PC-3 (cell line): ENCODE data around the gene TEKT5. TPM values are rescaled to one million over a fixed set of nuclear protein-coding genes. Genes with fewer than 3 reads are reported as not detected.

ENCODE experiments used
- ATAC-seq: fragments of 200-7000 bp; cut with Tn5 transposase; 2 replicates; pipeline ENCODE4 v1.9.1; 2020; ENCODE audit warnings: mild to moderate bottlenecking, moderate library complexity
- BruUV-seq: library from RNA; stranded (reverse); fragments of 400-500 nt; replicated peaks from 2 replicates; lab custom pipeline; 2021; lab: Mats Ljungman, UMichigan
- CTCF ChIA-PET: fragments of 300-600 bp; sonication (Branson Sonifier 250); formaldehyde crosslinking; loops from one replicate; lab custom pipeline; 2022; ENCODE audit warnings: antibody characterized with exemption; lab: Charles Lee
- POLR2A ChIA-PET: fragments of 300-600 bp; sonication (Branson Sonifier 250); formaldehyde crosslinking; loops from one replicate; lab custom pipeline; 2022; ENCODE audit warnings: antibody characterized with exemption; ENCODE audit not compliant: unreplicated experiment; lab: Charles Lee
- DNase-seq: peaks from one replicate; pipeline ENCODE4 v3.0.0-alpha.2; 2015
- H2AFZ ChIP-seq: fragments of 300-600 bp; sonication (generic); 2 replicates; pipeline ENCODE4 v1.6.0; 2016; ENCODE audit warnings: antibody characterized with exemption, low read length
- H3F3A ChIP-seq: fragments of 300-600 bp; sonication (generic); one replicate; pipeline ENCODE4 v1.6.0; 2017; ENCODE audit warnings: antibody characterized with exemption, low read length, control low read depth, mild to moderate bottlenecking; ENCODE audit not compliant: unreplicated experiment
- H3K27ac ChIP-seq: fragments of 300-600 bp; sonication (generic); 2 replicates; pipeline ENCODE4 v1.5.1; 2016; ENCODE audit warnings: mild to moderate bottlenecking, low read length
- H3K27me3 ChIP-seq: fragments of 300-600 bp; sonication (generic); 2 replicates; pipeline ENCODE4 v1.6.1; 2016; ENCODE audit warnings: low read length, mixed read lengths
- H3K36me3 ChIP-seq: fragments of 300-600 bp; sonication (generic); 2 replicates; pipeline ENCODE4 v1.6.1; 2016; ENCODE audit warnings: low read depth, mixed run types, low read length, mixed read lengths
- H3K4me1 ChIP-seq: fragments of 300-600 bp; sonication (generic); 2 replicates; pipeline ENCODE4 v1.5.1; 2016; ENCODE audit warnings: low read length; ENCODE audit not compliant: insufficient read depth
- H3K4me2 ChIP-seq: fragments of 300-600 bp; sonication (generic); 2 replicates; pipeline ENCODE4 v1.6.0; 2016; ENCODE audit warnings: low read length
- H3K4me3 ChIP-seq: fragments of 300-600 bp; sonication (generic); 2 replicates; pipeline ENCODE4 v1.5.1; 2016; ENCODE audit warnings: mild to moderate bottlenecking, low read length, mixed read lengths
- H3K79me2 ChIP-seq: fragments of 300-600 bp; sonication (generic); 2 replicates; pipeline ENCODE4 v1.6.1; 2017; ENCODE audit warnings: low read length, mixed read lengths
- H3K9ac ChIP-seq: fragments of 300-600 bp; sonication (generic); 2 replicates; pipeline ENCODE4 v1.6.0; 2016; ENCODE audit warnings: mild to moderate bottlenecking, low read length
- H3K9me2 ChIP-seq: fragments of 300-600 bp; sonication (generic); replicated peaks from 2 replicates; pipeline ENCODE4 v1.6.1; 2016; ENCODE audit warnings: mixed run types, low read length, mixed read lengths
- H3K9me3 ChIP-seq: fragments of 300-600 bp; sonication (generic); 2 replicates; pipeline ENCODE4 v1.6.1; 2016; ENCODE audit warnings: low read length, mixed read lengths
- H4K20me1 ChIP-seq: fragments of 300-600 bp; sonication (generic); 2 replicates; pipeline ENCODE4 v1.6.1; 2016; ENCODE audit warnings: low read length, mixed read lengths
- EZH2 ChIP-seq: fragments of 300-600 bp; sonication (generic); IDR thresholded peaks from one replicate; pipeline ENCODE4 v1.6.1; 2017; ENCODE audit warnings: antibody characterized with exemption, mild to moderate bottlenecking, low read length; ENCODE audit not compliant: unreplicated experiment
- EZH2phosphoT487 ChIP-seq: fragments of 300-600 bp; sonication (generic); IDR thresholded peaks from 2 replicates; pipeline ENCODE4 v1.6.1; 2018; ENCODE audit warnings: mild to moderate bottlenecking, antibody characterized with exemption, low read length, borderline replicate concordance
- intact Hi-C: fragments of 100-400 bp; cut with micrococcal nuclease; formaldehyde crosslinking; loops from 2 replicates; pipeline ENCODE4 v1.9.0; 2023
- total RNA-seq: library from RNA; depleted of rRNA; stranded (reverse); fragments of >200 nt; gene quantifications from 2 replicates; pipeline ENCODE4 v1.2.3, GENCODE V29; 2014
- TF ChIP-seq, protein P1 (sequence below): fragments of 300-600 bp; sonication (generic); conservative IDR thresholded peaks from 2 replicates; pipeline ENCODE4 v1.5.1; 2017; ENCODE audit warnings: antibody characterized with exemption, low read depth, mild to moderate bottlenecking, low read length

The TEKT5 gene
- total RNA-seq, 1 experiment from 2014 or later, result not detected

DNA sequence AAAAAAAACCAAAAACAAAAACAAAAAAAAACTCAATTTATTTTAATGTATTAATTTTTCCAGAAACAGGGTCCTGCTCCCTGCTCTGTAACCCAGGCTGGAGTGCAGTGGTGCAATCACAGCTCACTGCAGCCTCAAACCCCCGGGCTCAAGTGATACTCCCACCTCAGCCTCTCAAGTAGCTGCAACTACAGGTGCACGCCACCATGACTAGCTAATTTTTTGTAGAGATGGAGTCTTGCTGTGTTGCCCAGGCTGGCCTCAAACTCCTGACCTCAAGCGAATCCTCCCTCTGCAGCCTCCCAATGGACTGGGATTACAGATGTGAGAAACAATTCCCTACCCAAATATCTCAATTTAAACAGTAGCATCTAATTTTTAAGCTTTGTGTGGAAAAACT is 89.1 kb downstream of the TEKT5 start:
- DNase-seq (no peak), ATAC-seq (no peak)
- H3K36me3 ChIP-seq, result no peaks in the 10 kb centered on the region
- intact Hi-C loops, result no loop called here
- no peak overlapping the region for H3K27ac ChIP-seq
- no peaks in the 10 kb centered on the region for H3K9me3 ChIP-seq
- ChIA-PET CTCF (no interaction called here), POLR2A (no interaction called here)
- H3K4me3 ChIP-seq, result no peak overlapping the region
- H3K4me2 ChIP-seq, result no peak overlapping the region
- H4K20me1 ChIP-seq, result no peaks in the 10 kb centered on the region
- H2AFZ ChIP-seq, result no peak overlapping the region
- TF ChIP-seq, protein P1, sequence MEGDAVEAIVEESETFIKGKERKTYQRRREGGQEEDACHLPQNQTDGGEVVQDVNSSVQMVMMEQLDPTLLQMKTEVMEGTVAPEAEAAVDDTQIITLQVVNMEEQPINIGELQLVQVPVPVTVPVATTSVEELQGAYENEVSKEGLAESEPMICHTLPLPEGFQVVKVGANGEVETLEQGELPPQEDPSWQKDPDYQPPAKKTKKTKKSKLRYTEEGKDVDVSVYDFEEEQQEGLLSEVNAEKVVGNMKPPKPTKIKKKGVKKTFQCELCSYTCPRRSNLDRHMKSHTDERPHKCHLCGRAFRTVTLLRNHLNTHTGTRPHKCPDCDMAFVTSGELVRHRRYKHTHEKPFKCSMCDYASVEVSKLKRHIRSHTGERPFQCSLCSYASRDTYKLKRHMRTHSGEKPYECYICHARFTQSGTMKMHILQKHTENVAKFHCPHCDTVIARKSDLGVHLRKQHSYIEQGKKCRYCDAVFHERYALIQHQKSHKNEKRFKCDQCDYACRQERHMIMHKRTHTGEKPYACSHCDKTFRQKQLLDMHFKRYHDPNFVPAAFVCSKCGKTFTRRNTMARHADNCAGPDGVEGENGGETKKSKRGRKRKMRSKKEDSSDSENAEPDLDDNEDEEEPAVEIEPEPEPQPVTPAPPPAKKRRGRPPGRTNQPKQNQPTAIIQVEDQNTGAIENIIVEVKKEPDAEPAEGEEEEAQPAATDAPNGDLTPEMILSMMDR, result no peak
- no peak for TF ChIP-seq EZH2
- no peak for TF ChIP-seq EZH2phosphoT487
- no peaks in the 10 kb centered on the region for H3K9me2 ChIP-seq
- H3K4me1 ChIP-seq, result 0 out of 2 replicates have a peak, but pooled peaks cover 5% of the 10 kb centered on the region
- BruUV-seq, result no TSS peak
- no peaks in the 10 kb centered on the region for H3K79me2 ChIP-seq
- H3K27me3 ChIP-seq, result no peaks in the 10 kb centered on the region
- H3F3A ChIP-seq, result no peaks in the 10 kb centered on the region
- no peak overlapping the region for H3K9ac ChIP-seq

DNA sequence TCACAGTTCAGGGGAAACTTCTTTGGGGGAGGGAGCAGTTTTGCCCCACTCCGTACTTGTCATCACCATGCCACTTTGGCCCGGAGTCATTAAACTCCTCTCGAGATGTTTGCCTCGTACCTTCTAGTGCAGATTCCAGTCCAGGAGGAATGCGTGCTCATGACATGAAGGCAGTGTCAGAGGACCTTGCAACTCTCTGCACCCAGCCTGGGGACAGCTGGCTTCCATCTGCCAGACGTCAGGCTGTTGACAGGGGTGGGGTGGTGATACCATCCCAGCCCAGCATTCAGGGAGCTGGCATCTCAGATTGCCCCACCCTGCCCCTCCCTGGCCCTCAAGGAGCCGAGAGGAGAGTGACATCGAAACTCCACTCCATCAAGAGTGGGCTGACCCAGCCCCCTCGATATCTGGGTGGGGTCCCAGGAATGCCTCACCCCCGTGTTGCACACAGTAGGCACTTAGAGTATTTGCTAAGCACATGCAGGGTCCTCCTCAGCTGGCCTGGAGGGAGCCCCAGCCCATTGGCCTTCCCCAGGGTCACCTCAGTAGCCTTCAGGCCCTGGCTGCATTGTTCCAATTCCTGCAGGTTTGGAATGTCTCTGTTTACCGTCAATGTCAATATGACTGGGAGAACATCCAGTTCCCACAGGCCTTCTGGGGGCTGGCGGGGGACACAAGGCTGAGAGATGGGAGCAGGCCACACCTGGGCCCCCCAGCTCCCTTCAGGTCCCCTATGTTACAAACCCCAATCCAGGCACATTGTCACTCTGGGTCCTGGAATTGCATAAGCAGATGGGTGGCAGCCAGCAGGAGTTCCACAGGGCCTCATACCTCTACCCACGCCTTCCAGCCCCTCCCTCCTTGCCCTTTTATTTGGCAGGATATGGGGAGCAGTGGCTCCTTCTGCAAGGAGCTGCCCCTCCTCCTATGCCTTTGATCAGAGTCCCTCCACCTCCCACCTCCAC is 93.0 kb downstream of the TEKT5 start:
- Histone ChIP-seq H2AFZ (no peak overlapping the region), H3K4me2 (no peak overlapping the region), H3K9ac (no peak overlapping the region), H3K9me3 (no peaks in the 10 kb centered on the region), H3F3A (no peaks in the 10 kb centered on the region), H3K36me3 (no peaks in the 10 kb centered on the region), H3K27ac (no peak overlapping the region), H3K9me2 (no peaks in the 10 kb centered on the region), H3K27me3 (no peaks in the 10 kb centered on the region), H3K4me1 (no peaks in the 10 kb centered on the region), H3K4me3 (no peak overlapping the region), H4K20me1 (no peaks in the 10 kb centered on the region), H3K79me2 (no peaks in the 10 kb centered on the region)
- POLR2A ChIA-PET, result no interaction called here
- ATAC-seq (no peak), DNase-seq (no peak)
- intact Hi-C loops, result no loop called here
- TF ChIP-seq, protein P1, result no peak
- TF ChIP-seq EZH2 (no peak), EZH2phosphoT487 (no peak)
- CTCF ChIA-PET, result no interaction called here
- no TSS peak for BruUV-seq
